IMR-90 (cell line): Measurements from ENCODE around the gene NAPB. TPM values are rescaled to one million over a fixed set of nuclear protein-coding genes. Genes with fewer than 3 reads are reported as not detected.

ENCODE experiments used
- ATAC-seq: fragments of 200-7000 bp; cut with Tn5 transposase; 2 replicates; pipeline ENCODE4 v1.9.1; 2020; ENCODE audit warnings: low read depth, mild to moderate bottlenecking, moderate library complexity
- BruUV-seq: library from RNA; stranded (reverse); fragments of 400-500 nt; replicated peaks from 2 replicates; lab custom pipeline; 2021; lab: Mats Ljungman, UMichigan
- CTCF ChIA-PET: fragments of 300-600 bp; formaldehyde crosslinking; extraction: SDS; loops from one replicate; lab custom pipeline; 2021; ENCODE audit warnings: antibody characterized with exemption; lab: Yijun Ruan, JAX
- POLR2A ChIA-PET: fragments of 300-600 bp; sonication (Branson Sonifier 250); formaldehyde crosslinking; loops from one replicate; lab custom pipeline; 2022; ENCODE audit warnings: antibody characterized with exemption; ENCODE audit not compliant: unreplicated experiment; lab: Charles Lee
- DNase-seq: peaks from one replicate; pipeline ENCODE4 v3.0.0; 2013
- H2AFZ ChIP-seq: replicated peaks from 2 replicates; pipeline ENCODE3; 2013; ENCODE audit warnings: low read length, mild to moderate bottlenecking; ENCODE audit not compliant: poor library complexity
- H2AK5ac ChIP-seq: 2 replicates; pipeline ENCODE4 v1.6.1; 2013; ENCODE audit warnings: low read depth, low read length, inconsistent platforms
- H2AK9ac ChIP-seq: replicated peaks from 2 replicates; pipeline ENCODE3; 2013; ENCODE audit warnings: mild to moderate bottlenecking, low read depth, low read length, moderate library complexity; ENCODE audit not compliant: poor library complexity
- H2BK120ac ChIP-seq: 2 replicates; pipeline ENCODE4 v1.6.1; 2013; ENCODE audit warnings: low read depth, low read length, inconsistent platforms
- H2BK15ac ChIP-seq: 3 replicates; pipeline ENCODE4 v1.6.1; 2013; ENCODE audit warnings: low read depth, low read length, inconsistent platforms
- H2BK20ac ChIP-seq: 2 replicates; pipeline ENCODE4 v1.6.1; 2013; ENCODE audit warnings: low read depth, mild to moderate bottlenecking, inconsistent platforms, low read length, moderate library complexity
- H2BK5ac ChIP-seq: 2 replicates; pipeline ENCODE4 v1.6.1; 2013; ENCODE audit warnings: mild to moderate bottlenecking, low read depth, low read length, inconsistent platforms; ENCODE audit not compliant: poor library complexity, severe bottlenecking
- H3K14ac ChIP-seq: replicated peaks from 2 replicates; pipeline ENCODE4 v1.6.1; 2013; ENCODE audit warnings: low read depth, low read length, inconsistent platforms
- H3K18ac ChIP-seq: 2 replicates; pipeline ENCODE4 v1.6.1; 2013; ENCODE audit warnings: low read depth, low read length, control low read depth
- H3K23ac ChIP-seq: 2 replicates; pipeline ENCODE4 v1.6.1; 2013; ENCODE audit warnings: low read depth, low read length, inconsistent platforms
- H3K27ac ChIP-seq: 2 replicates; pipeline ENCODE4 v1.5.1; 2013; ENCODE audit warnings: mild to moderate bottlenecking, control low read depth, low read length; ENCODE audit not compliant: insufficient read depth
- H3K27me3 ChIP-seq: 2 replicates; pipeline ENCODE4 v1.6.1; 2013; ENCODE audit warnings: low read length; ENCODE audit not compliant: control insufficient read depth, insufficient read depth
- H3K36me3 ChIP-seq: 2 replicates; pipeline ENCODE4 v1.6.1; 2013; ENCODE audit warnings: low read length, mixed read lengths; ENCODE audit not compliant: control insufficient read depth, insufficient read depth
- H3K4ac ChIP-seq: 2 replicates; pipeline ENCODE4 v1.6.1; 2013; ENCODE audit warnings: low read depth, low read length, inconsistent platforms
- H3K4me1 ChIP-seq: 2 replicates; pipeline ENCODE4 v1.6.1; 2013; ENCODE audit warnings: low read length, mixed read lengths; ENCODE audit not compliant: control insufficient read depth, insufficient read depth
- H3K4me2 ChIP-seq: 2 replicates; pipeline ENCODE4 v1.6.1; 2013; ENCODE audit warnings: low read depth, mild to moderate bottlenecking, control low read depth, low read length, moderate library complexity
- H3K4me3 ChIP-seq: 2 replicates; pipeline ENCODE4 v1.5.1; 2013; ENCODE audit warnings: low read depth, mild to moderate bottlenecking, control low read depth, low read length, moderate library complexity; ENCODE audit not compliant: insufficient read depth
- H3K56ac ChIP-seq: 2 replicates; pipeline ENCODE4 v1.6.1; 2013; ENCODE audit warnings: low read length, inconsistent platforms; ENCODE audit not compliant: insufficient read depth; ENCODE audit errors: extremely low read depth
- H3K79me1 ChIP-seq, 2 experiments: 2 replicates each; pipeline ENCODE4 v1.6.1; 2013; ENCODE audit warnings: low read length in 2 of 2, inconsistent platforms in 1 of 2, low read depth in 1 of 2
- H3K9ac ChIP-seq: 2 replicates; pipeline ENCODE4 v1.6.1; 2013; ENCODE audit warnings: low read depth, low read length, control low read depth
- H3K9me1 ChIP-seq: 2 replicates; pipeline ENCODE4 v1.6.1; 2013; ENCODE audit warnings: low read length, inconsistent platforms; ENCODE audit not compliant: insufficient read depth
- H3K9me3 ChIP-seq: 2 replicates; pipeline ENCODE4 v1.6.1; 2013; ENCODE audit warnings: low read length; ENCODE audit not compliant: control insufficient read depth, insufficient read depth
- H4K20me1 ChIP-seq: 2 replicates; pipeline ENCODE4 v1.6.1; 2013; ENCODE audit warnings: low read length, inconsistent platforms; ENCODE audit not compliant: insufficient read depth
- H4K5ac ChIP-seq: 2 replicates; pipeline ENCODE4 v1.6.1; 2013; ENCODE audit warnings: mild to moderate bottlenecking, low read depth, low read length, control low read depth
- H4K8ac ChIP-seq, 2 experiments: 2 replicates each; pipeline ENCODE4 v1.6.1; 2013; ENCODE audit warnings: low read depth in 2 of 2, low read length in 2 of 2, control low read depth in 1 of 2, inconsistent platforms in 1 of 2
- H4K91ac ChIP-seq: 2 replicates; pipeline ENCODE4 v1.6.1; 2013; ENCODE audit warnings: low read depth, low read length, inconsistent platforms; ENCODE audit not compliant: insufficient read depth
- BHLHE40 ChIP-seq: fragments of 150-350 bp; IDR thresholded peaks from 2 replicates; pipeline ENCODE4 v1.6.1; 2016; ENCODE audit warnings: mild to moderate bottlenecking, low read depth, low read length
- CEBPB ChIP-seq: IDR thresholded peaks from 2 replicates; pipeline ENCODE4 v1.6.1; 2012; ENCODE audit warnings: low read depth, low read length, improper control_type of control experiment
- CHD1 ChIP-seq: IDR thresholded peaks from 2 replicates; pipeline ENCODE4 v1.6.1; 2012; ENCODE audit warnings: low read depth, low read length, improper control_type of control experiment
- CTCF ChIP-seq: conservative IDR thresholded peaks from 2 replicates; pipeline ENCODE4 v1.5.1; 2012; ENCODE audit warnings: mild to moderate bottlenecking, low read depth, low read length, improper control_type of control experiment
- ELK1 ChIP-seq: fragments of 150-350 bp; IDR thresholded peaks from 2 replicates; pipeline ENCODE4 v1.6.1; 2016; ENCODE audit warnings: low read depth, mild to moderate bottlenecking, low read length, moderate library complexity, borderline replicate concordance
- FOS ChIP-seq: fragments of 150-350 bp; IDR thresholded peaks from 2 replicates; pipeline ENCODE4 v1.6.1; 2016; ENCODE audit warnings: low read depth, low read length
- MAFK ChIP-seq: IDR thresholded peaks from 2 replicates; pipeline ENCODE4 v1.6.1; 2012; ENCODE audit warnings: low read depth, low read length, improper control_type of control experiment
- MAZ ChIP-seq: IDR thresholded peaks from 2 replicates; pipeline ENCODE4 v1.6.1; 2012; ENCODE audit warnings: low read depth, mild to moderate bottlenecking, low read length, improper control_type of control experiment, moderate library complexity, borderline replicate concordance
- MXI1 ChIP-seq: IDR thresholded peaks from 2 replicates; pipeline ENCODE4 v1.6.1; 2012; ENCODE audit warnings: low read depth, mild to moderate bottlenecking, low read length, moderate library complexity, borderline replicate concordance
- NFE2L2 ChIP-seq: fragments of 150-350 bp; IDR thresholded peaks from 2 replicates; pipeline ENCODE4 v1.6.1; 2016; ENCODE audit warnings: low read depth, mild to moderate bottlenecking, low read length
- POLR2A ChIP-seq: IDR thresholded peaks from 2 replicates; pipeline ENCODE4 v1.6.1; 2012; ENCODE audit warnings: mild to moderate bottlenecking, low read depth, low read length
- RAD21 ChIP-seq: IDR thresholded peaks from 2 replicates; pipeline ENCODE4 v1.6.1; 2012; ENCODE audit warnings: low read length, improper control_type of control experiment
- RCOR1 ChIP-seq: IDR thresholded peaks from 2 replicates; pipeline ENCODE4 v1.6.1; 2012; ENCODE audit warnings: mild to moderate bottlenecking, low read length, improper control_type of control experiment; ENCODE audit not compliant: insufficient replicate concordance
- RFX5 ChIP-seq: IDR thresholded peaks from 2 replicates; pipeline ENCODE4 v1.8.0; 2012; ENCODE audit warnings: low read depth, mild to moderate bottlenecking, low read length, moderate library complexity
- SMC3 ChIP-seq: fragments of 150-350 bp; IDR thresholded peaks from 2 replicates; pipeline ENCODE4 v1.6.1; 2016; ENCODE audit warnings: low read depth, mild to moderate bottlenecking, antibody characterized with exemption, low read length, moderate library complexity
- USF2 ChIP-seq: fragments of 150-350 bp; IDR thresholded peaks from 2 replicates; pipeline ENCODE4 v1.6.1; 2017; ENCODE audit warnings: mild to moderate bottlenecking, antibody characterized with exemption, low read length, low read depth
- WGBS, 2 experiments: methylation state at CpG; one replicate each; pipeline versions ENCODE4 v1.1.5 to v1.1.7; 2013; ENCODE audit warnings: missing lambda C conversion rate in 2 of 2; ENCODE audit not compliant: insufficient read length in 1 of 2; ENCODE audit errors: extremely low coverage in 2 of 2; 5-methylcytosine and 5-hydroxymethylcytosine counted together
- dilution Hi-C: fragments of 300-500 bp; cut with HindIII; formaldehyde crosslinking; loops from one replicate; pipeline ENCODE4 v1.14.3; 2018; ENCODE audit warnings: low sequenced_read_pairs; ENCODE audit not compliant: unreplicated experiment
- in situ Hi-C: fragments of 300-500 bp; cut with MboI; formaldehyde crosslinking; loops from 3 replicates; pipeline ENCODE4 v1.14.3; 2019; ENCODE audit warnings: low sequenced_read_pairs, inconsistent platforms, mixed read lengths
- intact Hi-C: fragments of 100-400 bp; cut with micrococcal nuclease; formaldehyde crosslinking; loops from 2 replicates; pipeline ENCODE4 v1.10.0; 2022
- polyA plus RNA-seq, 3 experiments: library from polyadenylated mRNA; depleted of rRNA; stranded (reverse); fragments of >200 nt; gene quantifications; 2 replicates each; pipeline ENCODE4 v1.2.3, GENCODE V29; 2012; ENCODE audit warnings: low replicate concordance in 1 of 3
- total RNA-seq: library from RNA; depleted of rRNA; stranded (reverse); fragments of >200 nt; gene quantifications from 2 replicates; pipeline ENCODE4 v1.2.3, GENCODE V29; 2012

The NAPB gene
- total and polyA plus RNA-seq, 2 of the 4 experiments (the other 2 are of a cell fraction), result 4.4 to 5.2 TPM

- Histone ChIP-seq H3K27ac (no peak overlapping the region), H2BK15ac (no peak overlapping the region), H3K4me3 (no peak overlapping the region), H3K9me1 (no peaks in the 10 kb centered on the region), H3K18ac (no peak overlapping the region), H3K79me1 (no peaks in the 10 kb centered on the region), H2AK5ac (no peak overlapping the region), H4K5ac (no peak overlapping the region), H3K9ac (no peak overlapping the region), H3K14ac (no peak overlapping the region), H2BK5ac (no peak overlapping the region), H3K23ac (no peak overlapping the region), H4K91ac (no peak overlapping the region), H3K4ac (no peak overlapping the region), H3K9me3 (no peaks in the 10 kb centered on the region), H3K4me1 (no peaks in the 10 kb centered on the region), H2BK20ac (no peak overlapping the region), H3K27me3 (peaks cover 6% of the 10 kb centered on the region), H3K36me3 (no peaks in the 10 kb centered on the region), H4K20me1 (no peaks in the 10 kb centered on the region), H2AFZ (no peak overlapping the region), H2AK9ac (no peak overlapping the region), H4K8ac (no peak overlapping the region), H3K56ac (no peak overlapping the region), H3K4me2 (no peak overlapping the region), H2BK120ac (no peak overlapping the region)
- no CpG with 5 or more reads among the region's 3 CpGs for WGBS, 2 experiments
- POLR2A ChIA-PET, result no interaction called here
- CTCF ChIA-PET, result interaction anchor here (0.9 kb wide), 1 partner anchor 41 kb away, joined by 5 read pairs; no protein-coding TSS in a partner anchor
- dilution Hi-C loops, result no loop called here
- TF ChIP-seq POLR2A, result no peak
- TF ChIP-seq CHD1, result no peak
- no peak for TF ChIP-seq MAFK
- TF ChIP-seq USF2, result no peak
- TF ChIP-seq RAD21, result no peak
- TF ChIP-seq RFX5, result no peak
- no peak for TF ChIP-seq RCOR1
- TF ChIP-seq ELK1, result no peak
- TF ChIP-seq NFE2L2, result no peak
- TF ChIP-seq CEBPB, result no peak
- no peak for TF ChIP-seq FOS
- no peak for TF ChIP-seq CTCF
- no peak for TF ChIP-seq MAZ
- no peak for TF ChIP-seq MXI1
- no peak for TF ChIP-seq SMC3
- TF ChIP-seq BHLHE40, result no peak
- DNase-seq (no peak), ATAC-seq (no peak)
- in situ Hi-C loops, result no loop called here
- BruUV-seq, result no TSS peak
- intact Hi-C loops, result loop anchor here (10.0 kb wide), 1 partner anchor 115 kb away; no protein-coding TSS in a partner anchor
Observed at GRCh38 chr20:23459461-23460150, 38.3 kb upstream of the NAPB start.
